Loucy (cell line): ENCODE data around the gene SLC39A11.

Experiments used
- CTCF ChIP-seq: fragments of 200-600 bp; sonication (generic); conservative IDR thresholded peaks from 2 replicates; pipeline ENCODE4 v1.5.1; 2014; ENCODE audit warnings: mild to moderate bottlenecking, antibody characterized with exemption, low read length
- EZH2phosphoT487 ChIP-seq: fragments of 200-600 bp; IDR thresholded peaks from 2 replicates; pipeline ENCODE4 v1.6.1; 2018; ENCODE audit warnings: antibody characterized with exemption, mild to moderate bottlenecking, moderate library complexity, borderline replicate concordance

GRCh38 chr17:73137376-73137775 is 44.9 kb upstream of the SLC39A11 start:
- TF ChIP-seq CTCF (no peak), EZH2phosphoT487 (no peak)
